LHCN-M2 (cell line): ENCODE results near the gene KBTBD3. TPM values are rescaled to one million over a fixed set of nuclear protein-coding genes. Genes with fewer than 3 reads are reported as not detected.

Experiments used
- DNase-seq: peaks from one replicate; pipeline ENCODE4 v3.0.0-alpha.2; 2012; ENCODE audit warnings: low read depth
- polyA plus RNA-seq: library from polyadenylated mRNA; unstranded; fragments of >200 nt; gene quantifications from one replicate; pipeline ENCODE4 v1.2.1, GENCODE V29; 2012; ENCODE audit warnings: missing spikeins
- total RNA-seq: library from RNA; depleted of rRNA; stranded (reverse); fragments of >200 nt; gene quantifications from 2 replicates; pipeline ENCODE4 v1.2.3, GENCODE V29; 2014; rRNA removed

KBTBD3 gene, protein sequence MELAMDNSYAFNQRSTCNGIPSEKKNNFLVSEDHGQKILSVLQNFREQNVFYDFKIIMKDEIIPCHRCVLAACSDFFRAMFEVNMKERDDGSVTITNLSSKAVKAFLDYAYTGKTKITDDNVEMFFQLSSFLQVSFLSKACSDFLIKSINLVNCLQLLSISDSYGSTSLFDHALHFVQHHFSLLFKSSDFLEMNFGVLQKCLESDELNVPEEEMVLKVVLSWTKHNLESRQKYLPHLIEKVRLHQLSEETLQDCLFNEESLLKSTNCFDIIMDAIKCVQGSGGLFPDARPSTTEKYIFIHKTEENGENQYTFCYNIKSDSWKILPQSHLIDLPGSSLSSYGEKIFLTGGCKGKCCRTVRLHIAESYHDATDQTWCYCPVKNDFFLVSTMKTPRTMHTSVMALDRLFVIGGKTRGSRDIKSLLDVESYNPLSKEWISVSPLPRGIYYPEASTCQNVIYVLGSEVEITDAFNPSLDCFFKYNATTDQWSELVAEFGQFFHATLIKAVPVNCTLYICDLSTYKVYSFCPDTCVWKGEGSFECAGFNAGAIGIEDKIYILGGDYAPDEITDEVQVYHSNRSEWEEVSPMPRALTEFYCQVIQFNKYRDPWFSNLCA
- total RNA-seq, result 0.77 and 2.4 TPM in 2 replicates
- polyA plus RNA-seq, result 2.7 TPM

DNA sequence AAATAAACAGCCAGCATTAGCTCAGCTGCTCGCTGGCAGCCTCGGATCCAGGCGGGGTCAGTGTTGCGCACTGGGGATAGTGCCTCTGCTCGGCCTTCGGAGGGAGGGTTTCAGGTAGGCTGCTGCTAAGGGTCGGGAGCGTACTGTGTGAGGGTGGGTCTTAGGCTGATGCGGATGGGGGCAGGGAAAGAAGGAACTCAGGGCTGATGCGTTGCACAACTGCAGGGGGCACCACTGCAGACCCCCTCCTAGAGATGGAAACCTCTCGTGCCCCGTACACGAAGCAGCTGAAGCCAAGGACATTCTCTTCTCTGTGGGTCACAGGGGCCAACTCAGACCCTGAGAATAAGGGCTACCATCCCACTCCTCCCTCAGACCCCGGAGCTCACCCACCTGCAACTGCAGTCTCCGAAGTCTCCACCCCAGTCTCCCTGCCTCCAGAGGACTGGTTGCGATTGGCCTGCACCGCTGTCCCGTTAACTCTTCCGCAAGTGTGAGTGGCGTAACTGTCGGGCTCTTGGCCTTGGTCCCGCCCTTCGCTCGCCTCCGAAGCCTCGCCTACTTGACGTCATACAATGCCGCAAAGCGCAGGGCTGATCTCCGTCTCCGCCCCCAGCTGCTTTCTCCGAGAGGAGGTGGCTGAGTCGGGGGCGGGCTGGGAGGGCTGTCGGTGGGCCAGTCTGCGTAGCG, at the start of gene KBTBD3:
TSS of gene KBTBD3 (minus strand) at position 429 of the 690 bp plus-strand sequence. CDS start 18,250 bp downstream, outside the sequence.
- DNase-seq, result peak; percentile 99

DNA sequence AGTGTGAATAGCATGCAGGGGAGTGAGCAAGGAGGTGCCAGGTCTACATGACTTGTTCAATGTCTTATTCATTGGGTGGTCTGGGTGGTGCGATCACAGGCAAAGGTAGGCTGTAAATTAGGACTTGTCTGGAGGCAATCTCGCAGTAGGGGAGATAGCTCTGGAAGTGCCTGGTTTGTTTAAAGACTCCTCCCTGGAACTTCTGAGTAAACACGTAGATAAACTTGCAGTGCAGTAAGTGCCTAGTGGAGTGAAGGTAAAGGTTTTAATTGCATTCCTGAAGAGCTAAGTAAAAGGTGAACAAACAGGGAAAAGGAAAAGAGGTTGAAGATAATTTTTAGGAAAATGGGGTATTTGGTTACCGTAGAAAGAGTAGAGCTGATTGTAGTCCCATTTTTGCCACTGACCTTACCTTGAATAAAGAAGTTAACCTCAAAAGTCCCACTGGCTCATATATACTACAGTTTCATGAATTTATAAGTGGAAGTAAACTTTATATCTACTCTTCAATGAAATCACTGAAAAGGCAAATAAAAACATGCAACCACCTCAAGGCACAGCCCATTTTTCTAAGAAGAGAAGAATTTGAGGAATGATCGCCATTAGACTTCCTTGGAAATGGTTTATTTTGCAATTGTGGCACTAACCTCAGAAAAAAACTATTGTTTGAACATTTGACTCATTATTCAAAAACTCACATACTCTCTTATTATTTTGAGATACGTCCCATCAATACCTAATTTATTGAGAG, 44.6 kb upstream of the KBTBD3 start:
- no peak for DNase-seq

DNA sequence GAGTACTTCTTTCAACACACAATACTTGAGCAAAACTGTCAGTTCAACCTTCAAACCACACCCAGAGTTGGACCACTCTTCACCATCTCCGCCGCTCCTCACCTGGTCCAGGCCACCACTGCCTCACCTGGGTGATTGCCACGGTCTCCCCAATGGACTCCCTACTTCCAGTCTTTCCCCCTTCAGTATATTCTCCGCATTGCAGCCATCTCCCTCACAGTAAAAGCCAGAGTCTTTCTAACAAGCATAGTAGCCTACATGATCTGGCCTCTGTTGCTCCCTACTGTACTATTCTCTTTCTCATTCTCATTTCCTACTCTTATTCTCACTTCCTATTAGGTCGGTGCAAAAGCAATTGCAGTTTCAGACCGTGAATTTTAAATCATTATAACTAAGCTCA, 28.8 kb upstream of the KBTBD3 start:
- no peak for DNase-seq

DNA sequence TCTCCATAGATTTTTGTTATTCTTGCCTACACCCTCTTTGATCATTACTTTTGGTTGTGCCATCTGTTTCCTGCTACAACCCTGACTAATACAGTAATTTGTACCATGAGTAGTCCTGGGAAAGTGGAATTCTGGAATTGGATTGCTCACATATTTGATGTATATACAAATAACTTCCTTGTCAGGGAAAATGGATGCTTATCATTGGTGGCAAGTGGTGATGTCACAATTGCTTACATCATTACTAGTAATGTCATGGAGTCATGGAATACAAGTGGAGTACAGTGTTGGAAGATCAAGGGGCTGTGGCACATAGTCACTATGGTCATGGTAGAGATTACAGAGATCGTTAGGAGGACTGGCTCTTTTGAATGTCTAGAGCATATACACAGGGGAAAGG, 24.7 kb upstream of the KBTBD3 start:
- peak; percentile 34 for DNase-seq

DNA sequence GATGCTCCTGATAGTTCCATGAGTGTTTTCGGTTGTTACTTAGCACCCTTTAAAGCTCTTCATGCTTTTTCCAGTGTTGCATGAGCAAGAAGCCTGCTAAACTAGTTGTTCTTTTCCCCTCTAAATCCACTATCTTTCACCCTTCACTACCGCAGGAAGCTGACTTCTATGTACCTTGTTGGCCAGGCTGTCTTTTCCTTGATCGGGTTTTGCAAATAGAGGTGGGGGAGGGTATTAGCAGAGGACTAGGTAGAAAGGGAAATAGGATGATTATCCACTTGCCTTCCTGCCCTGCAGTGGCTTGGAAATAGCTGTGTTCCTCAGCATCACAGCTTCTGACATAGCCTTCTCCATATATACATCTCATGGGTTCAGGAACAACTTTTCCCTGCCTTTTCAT, 24.2 kb upstream of the KBTBD3 start:
- DNase-seq, result no peak

DNA sequence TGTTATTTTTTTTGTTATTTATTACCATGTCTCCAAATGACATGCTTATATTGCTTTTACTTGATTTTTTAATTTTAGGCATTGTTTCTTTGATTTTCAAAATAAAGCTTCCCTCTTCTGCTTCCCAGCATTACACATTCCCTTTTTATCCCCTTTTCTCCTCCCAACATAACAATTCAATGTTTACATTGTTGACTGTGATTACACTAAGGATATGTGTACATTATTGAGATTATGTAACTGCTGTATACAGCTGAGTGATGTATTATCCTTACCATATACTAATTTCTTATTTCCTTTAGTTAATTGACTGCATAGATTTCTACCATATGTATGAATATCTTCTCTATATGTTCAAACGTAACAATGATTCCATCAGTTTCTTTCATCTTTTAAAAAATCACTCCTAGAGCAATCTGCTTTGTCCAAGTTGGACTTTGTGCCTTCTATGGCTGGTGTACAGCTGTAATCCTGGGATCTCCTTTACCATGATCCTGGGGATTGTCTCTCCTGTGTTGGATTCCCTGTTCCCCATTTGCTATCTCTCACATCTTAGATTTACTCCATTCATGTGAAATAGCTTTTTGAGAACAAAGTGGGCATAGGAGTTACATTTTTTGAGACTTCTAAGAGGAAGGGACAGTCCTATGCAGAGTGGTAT, 21.9 kb upstream of the KBTBD3 start:
- no peak for DNase-seq

DNA sequence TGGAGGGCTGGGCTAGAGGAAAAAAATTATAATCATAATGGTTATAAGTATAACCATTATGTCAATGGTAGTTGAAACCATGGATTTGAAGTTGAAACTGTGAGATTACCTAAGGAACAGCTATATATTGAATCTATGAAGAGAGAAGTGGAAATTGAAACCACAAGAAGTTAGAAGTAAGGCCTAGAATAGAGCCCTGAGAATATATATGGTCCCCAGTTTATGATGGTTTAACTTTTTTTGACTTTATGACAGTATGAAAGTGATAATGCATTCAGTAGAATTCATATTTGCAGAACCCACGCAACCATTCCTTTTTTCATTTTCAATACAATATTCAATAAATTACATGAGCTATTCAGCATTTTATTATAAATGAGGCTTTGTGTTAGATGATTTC, 15.3 kb upstream of the KBTBD3 start:
- DNase-seq, result no peak

DNA sequence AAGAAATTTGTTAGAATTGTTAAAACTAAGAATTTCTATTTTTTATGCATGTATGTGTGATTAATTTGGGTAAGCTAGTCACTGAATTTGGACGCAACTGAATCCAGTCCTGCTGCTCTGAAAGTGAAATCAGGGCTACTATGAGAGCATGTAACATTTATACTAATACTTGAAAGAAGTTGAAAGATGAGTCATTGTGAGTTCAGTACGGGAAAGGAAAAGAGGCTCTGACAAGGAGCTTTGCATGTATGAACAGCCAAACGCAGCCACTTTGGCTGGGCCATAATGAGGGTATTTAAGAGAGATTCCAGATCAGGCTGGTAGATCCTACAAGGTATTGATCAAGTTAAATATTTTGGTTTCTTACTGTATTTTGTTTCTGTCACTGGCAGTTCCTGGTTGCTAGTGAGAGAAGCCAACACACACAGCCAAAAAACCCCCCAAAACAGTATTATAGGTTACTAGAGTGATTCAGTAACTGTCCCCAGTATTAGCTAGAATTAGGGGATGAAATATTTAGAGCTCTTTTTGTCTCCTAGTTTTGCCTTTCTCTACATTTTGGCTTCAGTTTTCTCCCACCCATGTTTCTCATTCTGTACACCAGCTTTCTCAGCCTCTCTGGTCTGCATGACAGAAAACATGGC, 14.5 kb upstream of the KBTBD3 start:
- DNase-seq, result peak; percentile 70

DNA sequence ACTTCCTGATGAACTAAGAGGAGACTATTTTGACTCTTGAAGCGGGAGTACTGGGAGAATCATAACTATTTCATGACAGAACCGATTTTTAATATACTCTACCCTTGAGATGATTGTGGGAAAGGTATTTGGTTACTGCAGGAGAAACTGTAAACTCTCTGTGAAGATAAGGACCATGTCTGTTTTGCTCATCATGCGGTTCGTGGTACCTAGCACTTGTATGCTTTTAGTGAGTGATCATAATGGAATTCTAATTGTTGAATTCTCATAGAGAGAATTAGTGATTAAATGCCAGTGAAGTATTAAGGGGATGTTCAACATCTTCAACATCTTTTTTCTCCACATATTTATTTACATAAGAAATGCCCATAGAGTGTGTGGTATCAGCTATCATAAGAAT, 11.7 kb upstream of the KBTBD3 start:
- DNase-seq, result peak; percentile 8

DNA sequence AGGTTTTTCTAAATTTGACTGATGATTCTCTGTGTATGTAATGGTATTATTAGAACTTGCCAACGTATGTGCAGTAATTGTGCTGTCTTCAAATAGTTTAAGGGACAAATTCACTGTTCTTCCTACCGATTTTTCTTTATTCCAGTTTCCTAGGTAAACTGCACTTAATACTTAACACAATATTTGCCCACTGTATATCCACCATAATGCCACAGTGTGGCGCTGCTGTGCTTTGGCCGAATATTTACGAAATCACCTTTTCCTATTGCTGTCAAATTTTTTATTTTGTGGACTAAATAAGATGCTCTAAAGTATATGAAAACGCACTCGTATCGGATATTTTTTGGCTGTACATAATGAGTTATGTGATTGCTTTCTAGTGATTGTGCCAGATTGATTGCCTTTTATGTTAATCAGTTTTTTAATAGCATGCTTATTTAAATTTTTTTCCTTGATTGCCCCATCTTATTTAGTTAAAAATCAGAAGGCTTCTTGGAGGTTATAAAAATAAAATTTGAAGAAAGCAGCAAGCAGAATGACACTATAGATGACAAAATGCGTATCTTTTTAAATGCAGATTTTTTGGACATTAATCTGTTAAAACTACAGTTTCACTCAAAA, 10.8 kb upstream of the KBTBD3 start:
- DNase-seq, result peak; percentile 54

DNA sequence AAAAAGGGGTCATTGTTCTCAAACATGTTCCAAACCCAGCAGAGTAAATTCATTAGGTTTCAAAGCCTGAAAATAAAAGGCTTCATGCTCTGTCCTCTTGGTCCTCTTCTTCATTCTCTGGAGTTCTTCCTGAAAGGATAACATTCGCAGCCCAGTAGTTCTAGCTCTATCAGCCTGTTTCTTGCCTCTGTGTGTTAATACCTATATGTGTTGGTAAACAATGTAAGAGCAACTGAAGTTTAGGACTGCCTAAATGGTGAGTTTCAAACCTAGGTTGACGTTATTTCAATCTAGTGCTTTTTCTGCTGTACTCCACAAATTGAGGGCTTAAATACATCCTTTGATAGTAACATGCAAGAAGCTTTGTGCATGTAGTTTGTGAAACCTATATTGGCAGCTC, 9.7 kb upstream of the KBTBD3 start:
- no peak for DNase-seq

DNA sequence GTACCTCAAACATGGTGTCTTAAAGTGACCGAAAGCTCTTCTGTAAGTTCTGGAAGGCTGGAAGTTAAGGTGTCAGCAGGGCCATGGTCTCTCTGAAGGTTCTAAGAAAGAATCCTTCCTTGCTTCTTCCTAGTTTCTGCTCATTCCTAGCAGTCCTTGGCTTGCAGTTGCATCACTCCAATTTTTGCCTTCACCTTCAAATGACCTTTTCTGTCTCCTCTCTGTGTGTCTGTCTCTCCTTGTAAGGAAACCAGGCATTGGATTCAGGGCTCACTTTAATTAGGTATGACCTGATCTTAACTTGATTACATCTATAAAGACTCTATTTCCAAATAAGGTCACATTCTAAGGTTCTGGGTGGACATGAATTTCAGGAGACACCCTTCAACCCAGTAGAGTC, 9.0 kb upstream of the KBTBD3 start:
- DNase-seq, result no peak

DNA sequence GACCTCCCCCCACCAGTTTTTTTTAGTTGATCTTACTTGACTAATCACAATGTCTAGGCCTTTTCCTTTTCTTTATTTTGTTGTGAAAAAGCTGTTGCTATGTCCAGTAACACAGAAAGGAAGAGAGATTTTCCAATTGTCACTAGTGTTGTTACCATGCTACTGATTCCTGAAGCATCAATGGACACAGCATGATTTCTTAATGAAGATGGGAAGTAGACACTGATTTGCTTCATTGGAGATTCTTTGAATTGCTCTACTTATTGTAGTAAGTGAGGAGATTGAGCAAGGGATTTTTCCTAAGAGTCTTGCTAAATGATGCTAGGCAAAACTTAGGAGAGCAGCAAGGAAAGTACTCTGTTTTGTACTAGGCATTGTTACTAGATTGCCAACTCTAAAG, 4.9 kb upstream of the KBTBD3 start:
- DNase-seq, result no peak

DNA sequence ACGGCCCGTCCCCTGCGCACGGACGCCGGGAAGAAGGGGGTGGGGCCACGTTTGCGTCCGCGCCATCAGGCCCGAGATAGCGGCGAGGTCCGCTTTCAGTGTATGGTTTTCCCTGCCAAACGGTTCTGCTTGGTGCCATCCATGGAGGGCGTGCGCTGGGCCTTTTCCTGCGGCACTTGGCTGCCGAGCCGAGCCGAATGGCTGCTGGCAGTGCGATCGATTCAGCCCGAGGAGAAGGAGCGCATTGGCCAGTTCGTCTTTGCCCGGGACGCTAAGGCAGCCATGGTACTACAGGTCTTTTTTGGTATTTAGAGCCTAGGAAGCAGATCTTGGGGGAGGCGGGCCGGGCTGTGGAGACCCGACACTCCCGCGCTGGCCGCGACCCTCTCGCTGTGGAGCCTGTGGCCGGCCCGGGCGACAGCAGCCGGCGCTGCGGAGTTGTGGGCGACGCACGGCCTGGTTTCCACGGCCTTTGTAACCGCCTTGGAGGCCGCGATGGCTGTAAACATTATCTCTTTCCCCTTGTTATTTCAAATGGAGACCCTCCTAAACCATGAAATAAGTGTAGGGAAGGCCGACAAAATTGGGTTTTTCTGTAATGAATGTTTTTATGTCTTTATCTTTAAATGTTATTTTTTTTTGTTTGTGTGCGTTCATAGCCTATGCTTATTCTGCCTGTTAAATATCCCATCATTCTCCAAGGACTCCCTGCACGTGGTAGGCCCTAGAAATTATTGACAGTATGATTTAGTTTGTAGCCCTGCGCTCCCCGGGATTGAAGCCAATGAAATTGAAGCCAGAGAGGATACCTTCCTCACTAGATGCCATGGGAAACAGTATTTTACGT, 685 bp upstream of the KBTBD3 start, which contains the start of gene AASDHPPT:
TSS of gene AASDHPPT (plus strand) at position 54 of the 847 bp plus-strand sequence. CDS start at position 103, 49 bp downstream.
- DNase-seq, result peak; percentile 36

DNA sequence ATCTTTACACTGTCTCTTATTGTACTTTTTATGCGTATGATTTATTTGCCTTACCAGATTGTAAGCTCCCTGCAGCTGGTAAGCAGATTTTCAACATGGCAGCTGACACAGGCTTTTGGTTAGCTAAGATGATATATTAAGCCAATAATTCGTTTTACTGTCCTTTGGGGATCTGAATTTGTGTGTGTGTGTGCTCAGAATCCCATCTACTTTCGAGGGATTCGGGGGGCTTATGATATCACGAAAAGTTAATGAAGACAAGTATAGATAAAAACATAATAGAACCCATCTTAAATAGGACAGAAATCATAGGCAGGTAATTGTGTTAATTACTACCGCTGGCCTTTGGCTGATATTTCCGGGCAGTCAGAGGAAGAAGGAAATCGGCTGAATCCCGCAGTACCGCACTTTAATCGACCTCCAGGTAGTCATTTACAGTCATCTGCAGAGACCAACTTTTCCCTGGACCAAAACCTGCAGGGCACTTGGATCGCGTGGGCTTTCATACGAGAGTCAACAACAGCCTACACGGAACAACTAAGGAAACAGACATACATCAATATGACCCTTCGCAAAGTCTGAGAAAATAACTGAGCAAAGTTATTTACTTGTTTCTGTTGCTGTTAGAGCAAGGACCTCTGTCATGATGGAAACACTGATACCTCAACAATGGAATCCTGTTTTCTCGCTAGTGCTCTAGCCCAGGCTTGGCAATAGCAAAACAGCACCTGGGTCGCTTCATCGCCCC, 802 bp downstream of the KBTBD3 start:
- DNase-seq, result peak; percentile 1

DNA sequence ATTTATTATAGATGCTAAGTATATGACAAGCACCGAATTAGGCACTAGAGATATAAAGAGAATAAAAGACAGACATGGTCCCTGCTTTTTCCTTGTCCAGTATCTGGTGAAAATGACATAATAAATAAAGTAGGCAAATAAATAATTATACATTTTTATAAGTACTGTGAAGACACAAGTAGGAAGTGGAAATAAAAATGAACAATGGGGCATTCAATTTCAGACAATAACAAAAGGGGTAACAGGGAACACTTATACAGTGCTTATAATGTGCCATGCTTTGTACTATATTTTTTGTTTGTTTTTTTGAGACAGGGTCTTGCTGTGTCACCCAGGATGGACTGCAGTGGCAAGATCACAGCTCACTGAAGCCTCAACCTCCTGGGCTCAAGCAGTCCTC, 4.3 kb downstream of the KBTBD3 start:
- no peak for DNase-seq

DNA sequence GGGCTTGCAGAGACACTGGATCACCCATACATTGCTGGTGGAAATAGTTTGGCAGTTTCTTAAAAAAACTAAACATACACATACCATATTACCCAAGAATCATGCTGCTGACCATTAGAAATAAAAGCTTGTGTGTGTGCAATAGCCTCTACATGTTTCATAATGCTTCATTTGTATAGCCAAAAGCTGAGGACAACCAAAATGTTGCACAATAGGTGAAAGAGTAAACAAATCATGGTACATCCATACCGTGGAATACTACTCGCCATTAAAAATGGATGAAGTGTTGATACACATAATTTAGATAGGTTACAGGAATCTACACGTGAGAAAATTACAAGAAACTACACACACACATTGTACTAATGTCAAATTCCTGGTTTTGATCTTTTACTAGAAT, 6.5 kb downstream of the KBTBD3 start:
- DNase-seq, result no peak

DNA sequence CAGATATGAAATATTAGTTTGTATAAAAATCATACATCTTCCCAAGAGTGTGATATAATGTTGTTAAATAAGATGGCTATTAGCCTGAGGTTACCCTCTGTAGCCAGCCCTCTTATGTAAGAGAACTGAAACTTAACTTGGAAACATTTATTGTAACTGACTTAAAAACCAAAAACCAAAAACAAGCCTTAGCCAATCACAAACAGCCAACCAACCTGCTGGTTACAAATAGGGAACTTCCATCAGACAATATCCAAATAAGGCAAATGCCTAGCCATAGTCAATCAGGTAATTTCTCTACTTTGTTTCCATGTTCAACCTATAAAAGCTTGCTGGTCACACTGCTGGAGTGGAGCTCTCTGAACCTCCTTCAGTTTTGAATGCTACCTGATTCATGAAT, 14.1 kb downstream of the KBTBD3 start:
- DNase-seq, result no peak
